B cell (primary cell): Measurements from ENCODE around the gene SLC41A3. TPM values are rescaled to one million over a fixed set of nuclear protein-coding genes. Genes with fewer than 3 reads are reported as not detected.
"Not testable (repeated sequence)": the region's sequence is repeated elsewhere in the genome, so short reads cannot be mapped to it uniquely, and the experiment has no call there.

ENCODE experiments used
- ATAC-seq: fragments of 200-7000 bp; cut with Tn5 transposase; one replicate; pipeline ENCODE4 v1.10.0; 2021; ENCODE audit warnings: low read depth, mild to moderate bottlenecking, moderate number of reproducible peaks, moderate library complexity
- CTCF ChIA-PET: fragments of 350-600 bp; sonication (Branson Sonifier 250); formaldehyde crosslinking; loops from one replicate; lab custom pipeline; 2021; ENCODE audit warnings: antibody characterized with exemption, inconsistent platforms; lab: Charles Lee
- POLR2A ChIA-PET: fragments of 350-600 bp; sonication (Branson Sonifier 250); formaldehyde crosslinking; loops from one replicate; lab custom pipeline; 2021; ENCODE audit warnings: antibody characterized with exemption; lab: Charles Lee
- DNase-seq: peaks from one replicate; pipeline ENCODE4 v3.0.0; 2013
- H2AFZ ChIP-seq: 2 replicates; pipeline ENCODE4 v1.6.1; 2012; ENCODE audit warnings: mild to moderate bottlenecking, low read depth, low read length; ENCODE audit not compliant: insufficient read depth, poor library complexity, severe bottlenecking
- H3K27ac ChIP-seq, 2 donors: 1 replicate in 1 of 2; 2 replicates in 1 of 2; pipeline ENCODE4 v1.5.1; 2012 to 2013; ENCODE audit warnings: low read length in 2 of 2, mild to moderate bottlenecking in 2 of 2, moderate library complexity in 1 of 2
- H3K27me3 ChIP-seq, 4 experiments: fragments of 200-600 bp in 1 of 4; sonication (generic) in 1 of 4; replicated peaks in 1 of 4; 1 replicate in 2 of 4; 2 replicates in 2 of 4; pipeline versions ENCODE4 v1.6.1 to v1.7.0; 2013 to 2016; ENCODE audit warnings: low read length in 3 of 4, mild to moderate bottlenecking in 2 of 4, mixed read lengths in 1 of 4, moderate library complexity in 1 of 4; ENCODE audit not compliant: insufficient read depth in 4 of 4, control insufficient read depth in 3 of 4; ENCODE audit errors: control extremely low read depth in 1 of 4
- H3K36me3 ChIP-seq, 2 experiments: replicated peaks in 1 of 2; 1 replicate in 1 of 2; 2 replicates in 1 of 2; pipeline versions ENCODE4 v1.6.1 to v1.7.1; 2013; ENCODE audit warnings: low read length in 1 of 2; ENCODE audit not compliant: insufficient read depth in 2 of 2, control insufficient read depth in 1 of 2; ENCODE audit errors: control extremely low read depth in 1 of 2, extremely low read depth in 1 of 2
- H3K4me1 ChIP-seq, 2 donors: fragments of 200-600 bp in 1 of 2; sonication (generic) in 1 of 2; 1 replicate in 1 of 2; 2 replicates in 1 of 2; pipeline versions ENCODE4 v1.5.1 to v1.6.1; 2013 to 2017; ENCODE audit warnings: low read length in 2 of 2; ENCODE audit not compliant: control insufficient read depth in 2 of 2, insufficient read depth in 2 of 2
- H3K4me2 ChIP-seq: replicated peaks from 2 replicates; pipeline ENCODE3; 2012; ENCODE audit warnings: mild to moderate bottlenecking, low read depth, low read length; ENCODE audit not compliant: poor library complexity, severe bottlenecking
- H3K4me3 ChIP-seq, 5 experiments: fragments of 200-600 bp in 1 of 5; sonication (generic) in 1 of 5; 1 replicate in 3 of 5; 2 replicates in 2 of 5; pipeline versions ENCODE4 v1.5.1 to v1.7.0; 2011 to 2016; ENCODE audit warnings: low read length in 4 of 5, mild to moderate bottlenecking in 4 of 5, low read depth in 2 of 5, control low read depth in 1 of 5, moderate library complexity in 1 of 5; ENCODE audit not compliant: insufficient read depth in 1 of 5; ENCODE audit errors: control extremely low read depth in 1 of 5, extremely low read depth in 1 of 5
- H3K79me2 ChIP-seq: fragments of 200-600 bp; sonication (generic); one replicate; pipeline ENCODE4 v1.6.0; 2016; ENCODE audit warnings: low read length; ENCODE audit not compliant: control insufficient read depth, insufficient read depth
- H3K9ac ChIP-seq: fragments of 200-600 bp; sonication (generic); 2 replicates; pipeline ENCODE4 v1.6.1; 2017; ENCODE audit warnings: mild to moderate bottlenecking, low read length, moderate library complexity
- H3K9me3 ChIP-seq, 3 donors: one replicate each; pipeline versions ENCODE4 v1.6.1 to v1.7.1; 2013; ENCODE audit warnings: low read length in 2 of 3; ENCODE audit not compliant: control insufficient read depth in 2 of 3, insufficient read depth in 1 of 3; ENCODE audit errors: control extremely low read depth in 1 of 3
- H4K20me1 ChIP-seq: 2 replicates; pipeline ENCODE4 v1.6.0; 2012; ENCODE audit warnings: mild to moderate bottlenecking, low read length; ENCODE audit not compliant: insufficient read depth, control insufficient read depth, poor library complexity, severe bottlenecking
- H3K27ac Mint-ChIP-seq: one replicate; pipeline ENCODE4 v1.8.0; 2021; ENCODE audit warnings: mixed read lengths
- H3K27me3 Mint-ChIP-seq: one replicate; pipeline ENCODE4 v1.8.0; 2021; ENCODE audit warnings: mixed read lengths
- H3K4me1 Mint-ChIP-seq: one replicate; pipeline ENCODE4 v1.8.0; 2021; ENCODE audit warnings: mixed read lengths
- H3K4me3 Mint-ChIP-seq: one replicate; pipeline ENCODE4 v1.8.0; 2021; ENCODE audit warnings: mixed read lengths
- H3K9me3 Mint-ChIP-seq: one replicate; pipeline ENCODE4 v1.8.0; 2022; ENCODE audit warnings: mixed read lengths; ENCODE audit not compliant: insufficient read depth
- CTCF ChIP-seq: fragments of 200-600 bp; IDR thresholded peaks from one replicate; pipeline ENCODE4 v1.8.0; 2022; ENCODE audit warnings: antibody characterized with exemption, mild to moderate bottlenecking
- EZH2 ChIP-seq: IDR thresholded peaks from 2 replicates; pipeline ENCODE4 v1.6.1; 2012; ENCODE audit warnings: borderline replicate concordance, low read depth, mild to moderate bottlenecking, moderate library complexity, low read length; ENCODE audit not compliant: insufficient read depth, poor library complexity, severe bottlenecking
- WGBS: methylation state at CpG from one replicate; pipeline ENCODE4 v1.1.5; 2013; ENCODE audit warnings: missing lambda C conversion rate; ENCODE audit not compliant: insufficient coverage; 5-methylcytosine and 5-hydroxymethylcytosine counted together
- intact Hi-C: fragments of 100-400 bp; cut with micrococcal nuclease; formaldehyde crosslinking; loops from one replicate; pipeline ENCODE4 v1.10.0; 2022
- polyA plus RNA-seq: library from polyadenylated mRNA; depleted of rRNA; stranded (reverse); fragments of >200 nt; gene quantifications from 2 replicates; pipeline ENCODE4 v1.2.3, GENCODE V29; 2012
- total RNA-seq, 2 donors: library from RNA; stranded (reverse); fragments of 120-200 nt in 1 of 2; gene quantifications; 1 replicate in 1 of 2; 2 replicates in 1 of 2; pipeline versions ENCODE4 v1.2.3 to v1.2.4, GENCODE V29; 2013 to 2022

The SLC41A3 gene
- total and polyA plus RNA-seq, 2 donors (not counting 1 experiment from before 2014, with no cell fraction given): 34.2 to 39.3 TPM

DNA sequence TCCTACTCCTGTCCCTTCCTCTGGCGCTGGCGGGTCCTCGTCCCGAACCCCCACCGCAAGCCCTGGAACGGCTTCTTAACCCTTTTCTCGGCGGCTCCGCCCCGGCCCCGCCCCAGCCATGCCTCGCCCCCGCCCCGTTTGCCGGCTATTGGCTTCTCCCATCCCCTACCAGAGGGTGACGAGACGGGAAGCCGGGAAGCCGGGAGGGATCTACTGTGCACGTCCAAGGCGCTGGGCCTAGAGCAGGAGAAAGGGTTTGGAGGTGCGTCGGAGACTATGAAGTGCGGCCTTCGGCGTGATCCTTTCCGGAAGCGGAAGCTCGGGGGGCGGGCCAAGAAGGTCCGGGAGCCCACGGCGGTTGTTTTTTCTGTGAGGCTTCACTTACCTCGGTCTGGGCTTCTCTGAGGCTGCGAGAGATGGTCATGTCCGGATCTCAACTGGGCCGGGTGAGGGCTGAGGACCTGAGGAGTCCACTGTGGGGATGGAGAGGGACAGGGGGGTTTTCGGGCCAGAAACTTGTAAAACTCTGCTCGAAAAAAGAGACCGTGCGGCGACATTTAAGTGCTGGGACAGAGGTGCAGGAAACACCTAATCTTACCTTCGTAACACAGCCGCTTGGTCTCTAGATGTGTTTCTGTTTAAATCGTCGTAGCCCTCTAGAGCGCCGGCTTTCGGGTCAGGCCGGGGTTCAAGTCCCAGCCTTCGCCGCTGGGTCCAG lies 93.5 kb downstream of the SLC41A3 start:
- ChIA-PET POLR2A (no interaction called here), CTCF (interaction anchor here (1.0 kb wide), 1 partner anchor 87 kb away, joined by 3 read pairs; no protein-coding TSS in a partner anchor)
- ATAC-seq: peak; percentile 80
- H3K4me2 ChIP-seq: peak overlapping the region; percentile 70
- no peaks in the 10 kb centered on the region for H4K20me1 ChIP-seq
- peaks cover 4% of the 10 kb centered on the region for H3K79me2 ChIP-seq
- Mint-ChIP-seq H3K27ac (peak overlapping the region; percentile 94), H3K27me3 (peaks cover 3% of the 10 kb centered on the region), H3K4me3 (peak overlapping the region; percentile 91), H3K4me1 (peaks cover 5% of the 10 kb centered on the region), H3K9me3 (no peaks in the 10 kb centered on the region)
- peak overlapping the region; percentile 68 to 80 for H3K27ac ChIP-seq
- peaks cover 3 to 13% of the 10 kb centered on the region in 2 donors for H3K4me1 ChIP-seq
- H2AFZ ChIP-seq: peak overlapping the region; percentile 87
- peak; percentile 83 for DNase-seq
- no peaks in the 10 kb centered on the region for H3K9me3 ChIP-seq
- intact Hi-C loops: loop anchor here (1.0 kb wide), 1 partner anchor 94 kb away; the partner anchor contains the start of gene SLC41A3
- TF ChIP-seq EZH2 (no peak), CTCF (no peak)
- H3K36me3 ChIP-seq: no peaks in the 10 kb centered on the region
- peak overlapping the region; percentile 78 for H3K9ac ChIP-seq
- WGBS: 1% methylated on average over 36 of the region's 52 CpGs
- peak overlapping the region; percentile 66 to 78 (median 73) for H3K4me3 ChIP-seq
- no peaks in the 10 kb centered on the region for H3K27me3 ChIP-seq

DNA sequence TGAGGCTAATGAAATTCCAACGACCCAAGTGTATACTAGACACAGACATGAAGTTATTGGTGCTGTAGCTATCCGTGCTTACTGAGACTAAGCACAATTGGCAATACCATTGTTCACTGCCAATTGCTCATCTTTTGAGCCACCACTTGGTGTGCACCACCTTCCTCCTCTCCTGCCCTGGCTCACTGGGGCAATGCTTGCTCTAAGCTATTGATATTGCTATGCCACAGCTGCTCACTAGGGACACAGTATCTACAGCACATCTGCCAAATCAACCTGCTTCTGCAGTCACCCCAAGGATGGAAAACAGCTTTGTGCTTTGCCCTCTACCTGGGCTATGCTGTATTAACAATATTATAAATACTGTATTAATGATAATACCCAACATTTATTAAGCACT lies 99.0 kb downstream of the SLC41A3 start:
- H3K4me3 ChIP-seq, H3K4me2 ChIP-seq, H3K4me1 Mint-ChIP-seq, H3K36me3 ChIP-seq, H3K27me3 Mint-ChIP-seq, H3K27me3 ChIP-seq, H3K79me2 ChIP-seq, intact Hi-C loops, H3K9me3 ChIP-seq, H3K27ac Mint-ChIP-seq, POLR2A ChIA-PET, H3K4me3 Mint-ChIP-seq, H2AFZ ChIP-seq, CTCF ChIA-PET, H4K20me1 ChIP-seq, H3K9ac ChIP-seq, H3K9me3 Mint-ChIP-seq, H3K27ac ChIP-seq, DNase-seq, H3K4me1 ChIP-seq: not testable (repeated sequence)
- peak; percentile 39 for ATAC-seq
- WGBS: no CpG with 5 or more reads among the region's 2 CpGs

GRCh38 chr3:125977104-125977503 lies 106.8 kb downstream of the SLC41A3 start:
- H3K27me3 Mint-ChIP-seq, H3K4me2 ChIP-seq, H3K27ac ChIP-seq, H3K9me3 Mint-ChIP-seq, H3K9me3 ChIP-seq, intact Hi-C loops, H4K20me1 ChIP-seq, H3K4me1 ChIP-seq, H3K4me1 Mint-ChIP-seq, H3K4me3 ChIP-seq, POLR2A ChIA-PET, H3K27me3 ChIP-seq, H3K27ac Mint-ChIP-seq, H3K9ac ChIP-seq, H2AFZ ChIP-seq, H3K4me3 Mint-ChIP-seq, ATAC-seq, CTCF ChIA-PET, H3K79me2 ChIP-seq, DNase-seq, H3K36me3 ChIP-seq: not testable (repeated sequence)
- no CpG with 5 or more reads among the region's 7 CpGs for WGBS
